Measurements from ENCODE around the gene PCSK5.
"Not testable (repeated sequence)": the region's sequence is repeated elsewhere in the genome, so short reads cannot be mapped to it uniquely, and the experiment has no call there.

The PCSK5 gene

GRCh38 chr9:76022317-76022716 is 131.8 kb downstream of the PCSK5 start:
- DNase-seq: no peak

- DNase-seq: no peak
These were observed 133.3 kb downstream of the PCSK5 start for GRCh38 chr9:76023715-76024195.

GRCh38 chr9:76025286-76025685 is 134.8 kb downstream of the PCSK5 start:
- DNase-seq: no peak

GRCh38 chr9:76026796-76027195 is 136.3 kb downstream of the PCSK5 start:
- no peak for DNase-seq

GRCh38 chr9:76027416-76027815 is 136.9 kb downstream of the PCSK5 start:
- no peak for DNase-seq

GRCh38 chr9:76027861-76028260 is 137.4 kb downstream of the PCSK5 start:
- DNase-seq: no peak

- DNase-seq: no peak
These were observed 141.7 kb downstream of the PCSK5 start for GRCh38 chr9:76032038-76032796.

GRCh38 chr9:76032797-76033373 is 142.4 kb downstream of the PCSK5 start:
- DNase-seq: no peak

- DNase-seq: no peak
These were observed 143.6 kb downstream of the PCSK5 start for GRCh38 chr9:76034049-76034448.

GRCh38 chr9:76036762-76037161 is 146.3 kb downstream of the PCSK5 start:
- no peak for DNase-seq

- no peak for DNase-seq
These were observed 147.2 kb downstream of the PCSK5 start for GRCh38 chr9:76037587-76038225.

- DNase-seq: no peak
These were observed 148.0 kb downstream of the PCSK5 start for GRCh38 chr9:76038431-76038830.

GRCh38 chr9:76044266-76044819 is 153.9 kb downstream of the PCSK5 start:
- DNase-seq: no peak

GRCh38 chr9:76045221-76045620 is 154.7 kb downstream of the PCSK5 start:
- DNase-seq: no peak

GRCh38 chr9:76049341-76049740 is 158.9 kb downstream of the PCSK5 start:
- no peak for DNase-seq

- no peak for DNase-seq
These were observed 177.2 kb downstream of the PCSK5 start for GRCh38 chr9:76067696-76068095.

- no peak for DNase-seq
These were observed 187.1 kb downstream of the PCSK5 start for GRCh38 chr9:76077537-76077936.

- not testable (repeated sequence) for DNase-seq
These were observed 190.8 kb downstream of the PCSK5 start for GRCh38 chr9:76081281-76081680.

- DNase-seq: no peak
These were observed 191.6 kb downstream of the PCSK5 start for GRCh38 chr9:76082057-76082456.

- no peak for DNase-seq
These were observed 195.1 kb downstream of the PCSK5 start for GRCh38 chr9:76085596-76085995.

- DNase-seq: no peak
These were observed 196.1 kb downstream of the PCSK5 start for GRCh38 chr9:76086539-76086938.

GRCh38 chr9:76087976-76088375 is 197.5 kb downstream of the PCSK5 start:
- no peak for DNase-seq

GRCh38 chr9:76090330-76090729 is 199.9 kb downstream of the PCSK5 start:
- DNase-seq: no peak

GRCh38 chr9:76090909-76091308 is 200.4 kb downstream of the PCSK5 start:
- DNase-seq: no peak
